Fibroblast of lung (primary cell): Measurements from ENCODE around the gene SMIM17.

Source experiments
- EZH2 ChIP-seq: IDR thresholded peaks from 2 replicates; pipeline ENCODE4 v1.5.1; 2012; ENCODE audit warnings: low read length, control low read depth, mild to moderate bottlenecking; ENCODE audit errors: missing control alignments
- TF ChIP-seq, protein P1 (sequence below), 2 donors: IDR thresholded peaks in 1 of 2; conservative IDR thresholded peaks in 1 of 2; 1 replicate in 1 of 2; 2 replicates in 1 of 2; pipeline ENCODE4 v1.5.1; 2011 to 2012; ENCODE audit warnings: low read length in 2 of 2, control low read depth in 1 of 2, inconsistent platforms in 1 of 2, low read depth in 1 of 2, mild to moderate bottlenecking in 1 of 2

- TF ChIP-seq, protein P1, sequence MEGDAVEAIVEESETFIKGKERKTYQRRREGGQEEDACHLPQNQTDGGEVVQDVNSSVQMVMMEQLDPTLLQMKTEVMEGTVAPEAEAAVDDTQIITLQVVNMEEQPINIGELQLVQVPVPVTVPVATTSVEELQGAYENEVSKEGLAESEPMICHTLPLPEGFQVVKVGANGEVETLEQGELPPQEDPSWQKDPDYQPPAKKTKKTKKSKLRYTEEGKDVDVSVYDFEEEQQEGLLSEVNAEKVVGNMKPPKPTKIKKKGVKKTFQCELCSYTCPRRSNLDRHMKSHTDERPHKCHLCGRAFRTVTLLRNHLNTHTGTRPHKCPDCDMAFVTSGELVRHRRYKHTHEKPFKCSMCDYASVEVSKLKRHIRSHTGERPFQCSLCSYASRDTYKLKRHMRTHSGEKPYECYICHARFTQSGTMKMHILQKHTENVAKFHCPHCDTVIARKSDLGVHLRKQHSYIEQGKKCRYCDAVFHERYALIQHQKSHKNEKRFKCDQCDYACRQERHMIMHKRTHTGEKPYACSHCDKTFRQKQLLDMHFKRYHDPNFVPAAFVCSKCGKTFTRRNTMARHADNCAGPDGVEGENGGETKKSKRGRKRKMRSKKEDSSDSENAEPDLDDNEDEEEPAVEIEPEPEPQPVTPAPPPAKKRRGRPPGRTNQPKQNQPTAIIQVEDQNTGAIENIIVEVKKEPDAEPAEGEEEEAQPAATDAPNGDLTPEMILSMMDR (conservative IDR thresholded peaks at IDR 0.05 in 1 of 2, IDR thresholded peaks at IDR 0.05 in 1 of 2; ENCODE audit: low read depth in 1 of 2, low read length in 2 of 2) = no peak
- TF ChIP-seq EZH2 = no peak
Measured at GRCh38 chr19:56617531-56617930, 25.4 kb upstream of the SMIM17 start.
